ENCODE results near the gene IGHMBP2.

Gene IGHMBP2

DNA sequence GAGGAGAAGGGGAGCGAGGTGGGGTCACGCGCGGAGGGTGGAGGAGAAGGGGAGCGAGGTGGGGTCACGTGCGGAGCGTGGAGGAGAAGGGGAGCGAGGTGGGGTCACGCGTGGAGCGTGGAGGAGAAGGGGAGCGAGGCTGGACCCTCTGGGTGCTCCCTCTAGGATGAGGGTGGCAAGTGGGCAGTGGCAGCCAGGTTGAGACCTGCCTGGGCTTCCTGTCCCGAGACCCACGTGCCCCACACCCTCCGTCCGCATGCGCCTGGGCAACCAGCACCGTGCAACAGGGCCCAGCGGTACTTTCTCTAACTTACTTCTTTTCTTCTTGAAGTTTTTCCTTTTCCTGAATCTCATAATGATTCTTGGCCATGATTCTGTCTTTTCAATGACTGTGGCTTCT is 11.1 kb upstream of the IGHMBP2 start:
- no peaks in the 10 kb centered on the region for H3K4me1 ChIP-seq (ENCODE audit: control insufficient read depth, insufficient read depth, low read length)
- H3K27ac ChIP-seq (ENCODE audit: extremely low read depth, low read depth, low read length) = no peak overlapping the region
- POLR2A ChIA-PET = no interaction called here
- peaks cover 5 to 78% of the 10 kb centered on the region in 2 experiments; a peak in 2 of 3 replicates for H3K36me3 ChIP-seq (ENCODE audit: control insufficient read depth in 2 of 2, insufficient read depth in 1 of 2, low read length in 2 of 2)
- no peaks in the 10 kb centered on the region for H3K9me3 ChIP-seq (ENCODE audit: control insufficient read depth, insufficient read depth, low read depth, low read length)
- no peak for TF ChIP-seq ZNF155 (tag by site-specific recombination; IDR thresholded peaks at IDR 0.05)
- TF ChIP-seq ZNF514 (tag by site-specific recombination; IDR thresholded peaks at IDR 0.05) = no peak
- TF ChIP-seq, protein P1, sequence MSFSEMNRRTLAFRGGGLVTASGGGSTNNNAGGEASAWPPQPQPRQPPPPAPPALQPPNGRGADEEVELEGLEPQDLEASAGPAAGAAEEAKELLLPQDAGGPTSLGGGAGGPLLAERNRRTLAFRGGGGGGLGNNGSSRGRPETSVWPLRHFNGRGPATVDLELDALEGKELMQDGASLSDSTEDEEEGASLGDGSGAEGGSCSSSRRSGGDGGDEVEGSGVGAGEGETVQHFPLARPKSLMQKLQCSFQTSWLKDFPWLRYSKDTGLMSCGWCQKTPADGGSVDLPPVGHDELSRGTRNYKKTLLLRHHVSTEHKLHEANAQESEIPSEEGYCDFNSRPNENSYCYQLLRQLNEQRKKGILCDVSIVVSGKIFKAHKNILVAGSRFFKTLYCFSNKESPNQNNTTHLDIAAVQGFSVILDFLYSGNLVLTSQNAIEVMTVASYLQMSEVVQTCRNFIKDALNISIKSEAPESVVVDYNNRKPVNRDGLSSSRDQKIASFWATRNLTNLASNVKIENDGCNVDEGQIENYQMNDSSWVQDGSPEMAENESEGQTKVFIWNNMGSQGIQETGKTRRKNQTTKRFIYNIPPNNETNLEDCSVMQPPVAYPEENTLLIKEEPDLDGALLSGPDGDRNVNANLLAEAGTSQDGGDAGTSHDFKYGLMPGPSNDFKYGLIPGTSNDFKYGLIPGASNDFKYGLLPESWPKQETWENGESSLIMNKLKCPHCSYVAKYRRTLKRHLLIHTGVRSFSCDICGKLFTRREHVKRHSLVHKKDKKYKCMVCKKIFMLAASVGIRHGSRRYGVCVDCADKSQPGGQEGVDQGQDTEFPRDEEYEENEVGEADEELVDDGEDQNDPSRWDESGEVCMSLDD (tag by site-specific recombination; IDR thresholded peaks at IDR 0.05) = no peak
- TF ChIP-seq ZNF324 (tag by site-specific recombination; IDR thresholded peaks at IDR 0.05) = no peak
- no peak for TF ChIP-seq ZNF114 (tag by site-specific recombination; IDR thresholded peaks at IDR 0.05)
- TF ChIP-seq, protein P2, sequence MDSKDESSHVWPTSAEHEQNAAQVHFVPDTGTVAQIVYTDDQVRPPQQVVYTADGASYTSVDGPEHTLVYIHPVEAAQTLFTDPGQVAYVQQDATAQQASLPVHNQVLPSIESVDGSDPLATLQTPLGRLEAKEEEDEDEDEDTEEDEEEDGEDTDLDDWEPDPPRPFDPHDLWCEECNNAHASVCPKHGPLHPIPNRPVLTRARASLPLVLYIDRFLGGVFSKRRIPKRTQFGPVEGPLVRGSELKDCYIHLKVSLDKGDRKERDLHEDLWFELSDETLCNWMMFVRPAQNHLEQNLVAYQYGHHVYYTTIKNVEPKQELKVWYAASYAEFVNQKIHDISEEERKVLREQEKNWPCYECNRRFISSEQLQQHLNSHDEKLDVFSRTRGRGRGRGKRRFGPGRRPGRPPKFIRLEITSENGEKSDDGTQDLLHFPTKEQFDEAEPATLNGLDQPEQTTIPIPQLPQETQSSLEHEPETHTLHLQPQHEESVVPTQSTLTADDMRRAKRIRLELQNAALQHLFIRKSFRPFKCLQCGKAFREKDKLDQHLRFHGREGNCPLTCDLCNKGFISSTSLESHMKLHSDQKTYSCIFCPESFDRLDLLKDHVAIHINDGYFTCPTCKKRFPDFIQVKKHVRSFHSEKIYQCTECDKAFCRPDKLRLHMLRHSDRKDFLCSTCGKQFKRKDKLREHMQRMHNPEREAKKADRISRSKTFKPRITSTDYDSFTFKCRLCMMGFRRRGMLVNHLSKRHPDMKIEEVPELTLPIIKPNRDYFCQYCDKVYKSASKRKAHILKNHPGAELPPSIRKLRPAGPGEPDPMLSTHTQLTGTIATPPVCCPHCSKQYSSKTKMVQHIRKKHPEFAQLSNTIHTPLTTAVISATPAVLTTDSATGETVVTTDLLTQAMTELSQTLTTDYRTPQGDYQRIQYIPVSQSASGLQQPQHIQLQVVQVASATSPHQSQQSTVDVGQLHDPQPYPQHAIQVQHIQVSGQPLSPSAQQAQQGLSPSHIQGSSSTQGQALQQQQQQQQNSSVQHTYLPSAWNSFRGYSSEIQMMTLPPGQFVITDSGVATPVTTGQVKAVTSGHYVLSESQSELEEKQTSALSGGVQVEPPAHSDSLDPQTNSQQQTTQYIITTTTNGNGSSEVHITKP (tag by site-specific recombination; IDR thresholded peaks at IDR 0.05) = no peak
- TF ChIP-seq, protein P3, sequence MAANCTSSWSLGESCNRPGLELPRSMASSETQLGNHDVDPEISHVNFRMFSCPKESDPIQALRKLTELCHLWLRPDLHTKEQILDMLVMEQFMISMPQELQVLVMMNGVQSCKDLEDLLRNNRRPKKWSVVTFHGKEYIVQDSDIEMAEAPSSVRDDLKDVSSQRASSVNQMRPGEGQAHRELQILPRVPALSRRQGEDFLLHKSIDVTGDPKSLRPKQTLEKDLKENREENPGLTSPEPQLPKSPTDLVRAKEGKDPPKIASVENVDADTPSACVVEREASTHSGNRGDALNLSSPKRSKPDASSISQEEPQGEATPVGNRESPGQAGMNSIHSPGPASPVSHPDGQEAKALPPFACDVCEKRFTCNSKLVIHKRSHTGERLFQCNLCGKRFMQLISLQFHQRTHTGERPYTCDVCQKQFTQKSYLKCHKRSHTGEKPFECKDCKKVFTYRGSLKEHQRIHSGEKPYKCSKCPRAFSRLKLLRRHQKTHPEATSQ (tag by site-specific recombination; IDR thresholded peaks at IDR 0.05) = no peak
- no peak for TF ChIP-seq ZNF37A (tag by site-specific recombination; IDR thresholded peaks at IDR 0.05)
- no peak for TF ChIP-seq GFI1B (tag by site-specific recombination; IDR thresholded peaks at IDR 0.05)
- no peak for TF ChIP-seq ZNF394 (tag by site-specific recombination; IDR thresholded peaks at IDR 0.05; ENCODE audit: borderline replicate concordance)
- TF ChIP-seq ZNF302 (tag by site-specific recombination; IDR thresholded peaks at IDR 0.05; ENCODE audit: low read depth) = no peak
- TF ChIP-seq ZNF335 (tag by site-specific recombination; conservative IDR thresholded peaks at IDR 0.05) = no peak
- TF ChIP-seq KLF7 (tag by site-specific recombination; IDR thresholded peaks at IDR 0.05; ENCODE audit: borderline replicate concordance) = no peak
- no peak for TF ChIP-seq ZNF274 (IDR thresholded peaks at IDR 0.05; ENCODE audit: low read length)
- no peak for TF ChIP-seq ZNF274 (tag by site-specific recombination; IDR thresholded peaks at IDR 0.05; ENCODE audit: borderline replicate concordance)
- TF ChIP-seq KLF8 (tag by site-specific recombination; IDR thresholded peaks at IDR 0.05) = no peak
- TF ChIP-seq ZNF658 (tag by site-specific recombination; IDR thresholded peaks at IDR 0.05) = no peak
- TF ChIP-seq ZNF24 (tag by site-specific recombination; IDR thresholded peaks at IDR 0.05) = no peak
- CTCF ChIA-PET = no interaction called here
- H3K4me3 ChIP-seq (ENCODE audit: low read depth, low read length) = no peak overlapping the region

DNA sequence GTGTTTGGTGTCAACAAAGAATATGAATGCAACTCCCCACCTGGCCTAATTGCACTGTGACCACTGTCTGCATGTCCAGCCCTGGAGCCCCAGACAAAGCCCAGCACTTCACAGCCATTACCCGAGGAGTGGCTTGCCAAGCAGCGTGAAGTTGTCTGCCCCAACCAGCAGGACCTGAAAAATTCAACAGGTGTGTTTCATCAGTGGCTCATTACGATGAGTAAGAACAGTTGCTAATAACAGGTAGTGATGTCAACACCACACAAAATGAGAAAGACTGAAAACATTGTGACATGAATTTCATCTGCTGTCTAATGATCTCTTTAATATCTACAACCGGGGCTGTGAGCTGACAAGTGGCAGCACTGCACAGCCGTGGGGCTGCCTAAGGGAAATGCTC is 10.4 kb upstream of the IGHMBP2 start:
- Histone ChIP-seq H3K9me3 (ENCODE audit: control insufficient read depth, insufficient read depth, low read depth, low read length) (no peaks in the 10 kb centered on the region), H3K4me3 (ENCODE audit: low read depth, low read length) (no peak overlapping the region), H3K27ac (ENCODE audit: extremely low read depth, low read depth, low read length) (no peak overlapping the region), H3K4me1 (ENCODE audit: control insufficient read depth, insufficient read depth, low read length) (no peaks in the 10 kb centered on the region), H3K36me3 (ENCODE audit: control insufficient read depth in 2 of 2, insufficient read depth in 1 of 2, low read length in 2 of 2) (peaks cover 5 to 85% of the 10 kb centered on the region in 2 experiments; a peak in 2 of 3 replicates)
- CTCF ChIA-PET = no interaction called here
- TF ChIP-seq KLF16 (tag by site-specific recombination; IDR thresholded peaks at IDR 0.05) (no peak), ZNF521 (tag by site-specific recombination; IDR thresholded peaks at IDR 0.05) (no peak), ZIC2 (tag by site-specific recombination; IDR thresholded peaks at IDR 0.05) (no peak), SCRT2 (tag by site-specific recombination; IDR thresholded peaks at IDR 0.05) (peak; percentile 94), ZNF23 (tag by site-specific recombination; IDR thresholded peaks at IDR 0.05; ENCODE audit: borderline replicate concordance) (no peak), ZNF791 (tag by site-specific recombination; IDR thresholded peaks at IDR 0.05) (no peak), HOXD13 (CRISPR knock-in tag; IDR thresholded peaks at IDR 0.05; ENCODE audit: borderline replicate concordance) (no peak), OSR2 (tag by site-specific recombination; IDR thresholded peaks at IDR 0.05) (no peak), SCRT1 (tag by site-specific recombination; IDR thresholded peaks at IDR 0.05; ENCODE audit: borderline replicate concordance) (peak; percentile 35; the same call in 1 of the 2 replicates)
- POLR2A ChIA-PET = no interaction called here
